Astrocyte (in vitro differentiated cells and primary cell): ENCODE data around the gene CSGALNACT2. TPM values are rescaled to one million over a fixed set of nuclear protein-coding genes. Genes with fewer than 3 reads are reported as not detected.
A peak's percentile ranks its signal among the peaks of the same experiment; 100 is the strongest.

ENCODE experiments used
- DNase-seq: peaks from one replicate; pipeline ENCODE4 v3.0.0-alpha.2; 2010; ENCODE audit warnings: low read depth
- FAIRE-seq: peaks from 2 replicates; lab custom pipeline; 2011; peaks lifted over from hg19 to GRCh38; lab: Jason Lieb, UNC
- H2AFZ ChIP-seq: 2 replicates; pipeline ENCODE4 v1.6.0; 2012; ENCODE audit warnings: low read depth, low read length, inconsistent platforms
- H3K27ac ChIP-seq: 2 replicates; pipeline ENCODE4 v1.5.1; 2011; ENCODE audit warnings: low read depth, low read length, inconsistent platforms
- H3K27me3 ChIP-seq: 2 replicates; pipeline ENCODE4 v1.6.0; 2011; ENCODE audit warnings: low read length, inconsistent platforms; ENCODE audit not compliant: insufficient read depth
- H3K36me3 ChIP-seq: 2 replicates; pipeline ENCODE4 v1.5.1; 2011; ENCODE audit warnings: low read length, inconsistent platforms; ENCODE audit not compliant: insufficient read depth
- H3K4me1 ChIP-seq: 2 replicates; pipeline ENCODE4 v1.5.1; 2011; ENCODE audit warnings: low read length, inconsistent platforms; ENCODE audit not compliant: insufficient read depth
- H3K4me2 ChIP-seq: 2 replicates; pipeline ENCODE4 v1.6.0; 2012; ENCODE audit warnings: low read length, inconsistent platforms
- H3K4me3 ChIP-seq: 2 replicates; pipeline ENCODE4 v1.5.1; 2011; ENCODE audit warnings: low read depth, mild to moderate bottlenecking, low read length, inconsistent platforms; ENCODE audit not compliant: insufficient read depth
- H3K79me2 ChIP-seq: 2 replicates; pipeline ENCODE4 v1.6.0; 2012; ENCODE audit warnings: mild to moderate bottlenecking, low read length, inconsistent platforms; ENCODE audit not compliant: insufficient read depth
- H3K9ac ChIP-seq: 2 replicates; pipeline ENCODE4 v1.6.0; 2012; ENCODE audit warnings: mild to moderate bottlenecking, low read length, inconsistent platforms
- H3K9me3 ChIP-seq: 2 replicates; pipeline ENCODE4 v1.5.1; 2012; ENCODE audit warnings: low read depth, mild to moderate bottlenecking, low read length, inconsistent platforms; ENCODE audit not compliant: insufficient read depth
- H4K20me1 ChIP-seq: 2 replicates; pipeline ENCODE4 v1.6.0; 2012; ENCODE audit warnings: low read length, inconsistent platforms; ENCODE audit not compliant: insufficient read depth
- H3K27ac Mint-ChIP-seq: one replicate; pipeline ENCODE4 v1.8.0; 2021; ENCODE audit warnings: mild to moderate bottlenecking, mixed read lengths; ENCODE audit not compliant: unreplicated experiment
- H3K27me3 Mint-ChIP-seq: one replicate; pipeline ENCODE4 v1.8.0; 2021; ENCODE audit warnings: low read depth, mixed read lengths; ENCODE audit not compliant: unreplicated experiment
- H3K36me3 Mint-ChIP-seq: one replicate; pipeline ENCODE4 v1.8.0; 2021; ENCODE audit warnings: low read depth, mixed read lengths; ENCODE audit not compliant: unreplicated experiment
- H3K4me1 Mint-ChIP-seq: one replicate; pipeline ENCODE4 v1.8.0; 2021; ENCODE audit warnings: low read depth, mixed read lengths; ENCODE audit not compliant: unreplicated experiment
- H3K4me3 Mint-ChIP-seq: one replicate; pipeline ENCODE4 v1.8.0; 2021; ENCODE audit warnings: mild to moderate bottlenecking, moderate library complexity, mixed read lengths; ENCODE audit not compliant: unreplicated experiment
- H3K9me3 Mint-ChIP-seq: one replicate; pipeline ENCODE4 v1.8.0; 2021; ENCODE audit warnings: mild to moderate bottlenecking, mixed read lengths; ENCODE audit not compliant: unreplicated experiment
- EZH2 ChIP-seq: IDR thresholded peaks from 2 replicates; pipeline ENCODE4 v1.6.1; 2012; ENCODE audit warnings: mild to moderate bottlenecking, low read length, inconsistent platforms; ENCODE audit not compliant: insufficient read depth
- total RNA-seq: library from RNA; stranded (reverse); gene quantifications from 2 replicates; pipeline ENCODE4 v1.2.1, GENCODE V29; 2021
- TF ChIP-seq, protein P1 (sequence below): IDR thresholded peaks from 2 replicates; pipeline ENCODE4 v1.5.1; 2011; ENCODE audit warnings: low read depth, mild to moderate bottlenecking, inconsistent platforms, low read length, moderate library complexity; ENCODE audit not compliant: insufficient read depth

CSGALNACT2 gene
- total RNA-seq, 1 donor from 2014 or later, result 28.5 TPM

DNA sequence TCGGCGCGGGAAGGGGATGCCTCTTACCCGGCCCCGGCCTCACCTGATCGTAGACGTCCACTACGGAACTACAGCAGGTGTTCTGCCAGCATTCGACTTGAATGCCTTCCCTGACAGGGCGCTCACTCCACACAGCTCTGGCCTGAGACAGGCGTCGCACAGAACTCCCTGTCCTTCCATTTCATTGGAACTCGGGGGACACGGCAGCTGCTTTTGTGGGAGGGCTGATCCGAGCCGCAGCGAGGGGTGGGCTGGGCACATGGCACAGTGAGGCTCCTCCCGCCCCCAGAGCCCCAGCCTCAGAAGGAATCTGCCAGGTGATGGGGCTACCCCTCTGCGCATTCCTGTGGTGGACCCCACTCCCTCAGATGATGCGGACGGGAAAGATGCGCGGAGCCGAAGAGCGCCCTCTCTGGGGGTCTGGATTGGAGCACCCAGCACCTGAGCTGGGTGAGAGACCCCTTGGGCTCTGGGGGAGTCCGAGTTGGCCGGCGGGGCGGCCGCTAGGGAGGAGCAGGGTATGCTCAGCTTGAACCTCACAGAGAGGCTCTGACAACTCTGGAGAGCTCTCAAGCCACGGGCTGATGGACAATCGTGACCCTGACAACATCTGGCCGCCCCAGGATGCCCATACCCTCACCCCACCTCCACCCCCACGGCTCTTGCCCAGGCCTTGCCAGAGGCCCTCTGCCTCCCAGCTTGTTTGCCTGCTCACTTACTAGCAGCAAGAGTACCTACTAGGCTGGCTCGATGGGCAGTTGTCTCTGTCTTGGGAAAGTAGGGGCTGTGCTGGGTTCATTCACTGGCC is 92.1 kb downstream of the CSGALNACT2 start:
- no peak overlapping the region for H3K9ac ChIP-seq
- DNase-seq, result no peak
- H3K36me3 ChIP-seq, result no peaks in the 10 kb centered on the region
- H2AFZ ChIP-seq, result no peak overlapping the region
- Mint-ChIP-seq H3K4me3 (no peak overlapping the region), H3K27me3 (peaks cover 71% of the 10 kb centered on the region), H3K9me3 (peaks cover 8% of the 10 kb centered on the region), H3K4me1 (peaks cover 2% of the 10 kb centered on the region), H3K36me3 (peaks cover 4% of the 10 kb centered on the region), H3K27ac (no peak overlapping the region)
- peaks cover 36% of the 10 kb centered on the region for H3K27me3 ChIP-seq
- H3K4me3 ChIP-seq, result no peak overlapping the region
- no peaks in the 10 kb centered on the region for H3K4me1 ChIP-seq
- H3K9me3 ChIP-seq, result no peaks in the 10 kb centered on the region
- TF ChIP-seq EZH2, result no peak
- TF ChIP-seq, protein P1, sequence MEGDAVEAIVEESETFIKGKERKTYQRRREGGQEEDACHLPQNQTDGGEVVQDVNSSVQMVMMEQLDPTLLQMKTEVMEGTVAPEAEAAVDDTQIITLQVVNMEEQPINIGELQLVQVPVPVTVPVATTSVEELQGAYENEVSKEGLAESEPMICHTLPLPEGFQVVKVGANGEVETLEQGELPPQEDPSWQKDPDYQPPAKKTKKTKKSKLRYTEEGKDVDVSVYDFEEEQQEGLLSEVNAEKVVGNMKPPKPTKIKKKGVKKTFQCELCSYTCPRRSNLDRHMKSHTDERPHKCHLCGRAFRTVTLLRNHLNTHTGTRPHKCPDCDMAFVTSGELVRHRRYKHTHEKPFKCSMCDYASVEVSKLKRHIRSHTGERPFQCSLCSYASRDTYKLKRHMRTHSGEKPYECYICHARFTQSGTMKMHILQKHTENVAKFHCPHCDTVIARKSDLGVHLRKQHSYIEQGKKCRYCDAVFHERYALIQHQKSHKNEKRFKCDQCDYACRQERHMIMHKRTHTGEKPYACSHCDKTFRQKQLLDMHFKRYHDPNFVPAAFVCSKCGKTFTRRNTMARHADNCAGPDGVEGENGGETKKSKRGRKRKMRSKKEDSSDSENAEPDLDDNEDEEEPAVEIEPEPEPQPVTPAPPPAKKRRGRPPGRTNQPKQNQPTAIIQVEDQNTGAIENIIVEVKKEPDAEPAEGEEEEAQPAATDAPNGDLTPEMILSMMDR, result no peak
- FAIRE-seq, result no peak
- H3K27ac ChIP-seq, result no peak overlapping the region
- H3K79me2 ChIP-seq, result no peaks in the 10 kb centered on the region
- no peaks in the 10 kb centered on the region for H4K20me1 ChIP-seq
- H3K4me2 ChIP-seq, result peak overlapping the region; percentile 36

DNA sequence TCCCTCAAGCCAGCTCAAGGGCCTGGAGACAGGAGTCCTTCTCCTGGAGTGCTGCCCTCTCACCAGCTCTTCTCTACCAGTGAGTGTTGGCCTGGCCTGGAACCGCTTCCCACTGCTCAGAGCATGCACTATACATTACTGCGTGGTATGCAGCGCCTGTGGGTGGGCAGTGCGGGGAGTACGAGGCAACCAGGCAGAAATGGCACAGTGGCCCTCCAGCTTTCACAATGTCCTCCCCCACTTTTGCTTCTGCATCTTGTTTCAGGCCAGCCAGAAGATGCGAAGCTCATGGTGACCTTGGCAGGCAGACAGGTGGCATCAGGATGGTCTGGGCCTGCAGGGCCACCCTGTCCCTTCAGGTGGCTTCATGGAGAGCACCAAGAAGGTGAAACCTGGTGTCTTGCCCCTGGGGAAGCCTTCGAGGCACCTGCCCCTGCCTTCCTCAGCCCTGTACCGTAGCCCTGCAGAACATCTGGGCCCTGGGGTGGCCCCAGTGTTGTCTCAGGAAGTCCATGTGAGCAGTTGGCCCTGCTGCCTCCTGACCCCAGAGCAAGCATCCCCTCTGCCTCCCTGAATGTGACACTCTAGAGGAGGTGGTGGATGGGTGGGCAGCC is 92.8 kb downstream of the CSGALNACT2 start:
- Histone ChIP-seq H3K9me3 (no peaks in the 10 kb centered on the region), H3K27ac (no peak overlapping the region), H3K4me1 (no peaks in the 10 kb centered on the region), H2AFZ (no peak overlapping the region), H3K4me2 (no peak overlapping the region), H3K79me2 (no peaks in the 10 kb centered on the region), H3K9ac (no peak overlapping the region), H4K20me1 (no peaks in the 10 kb centered on the region), H3K4me3 (no peak overlapping the region), H3K36me3 (no peaks in the 10 kb centered on the region), H3K27me3 (peaks cover 34% of the 10 kb centered on the region)
- TF ChIP-seq, protein P1, result no peak
- TF ChIP-seq EZH2, result no peak
- Mint-ChIP-seq H3K27ac (no peak overlapping the region), H3K9me3 (peaks cover 8% of the 10 kb centered on the region), H3K4me3 (no peak overlapping the region), H3K4me1 (peaks cover 2% of the 10 kb centered on the region), H3K27me3 (peaks cover 73% of the 10 kb centered on the region), H3K36me3 (peaks cover 4% of the 10 kb centered on the region)
- FAIRE-seq, result no peak
- no peak for DNase-seq
